Activated naive CD4-positive, alpha-beta T cell treated with anti-CD3 and anti-CD28 coated beads for 36 hours (primary cell): ENCODE measurements around the gene SUPT3H. TPM values are rescaled to one million over a fixed set of nuclear protein-coding genes. Genes with fewer than 3 reads are reported as not detected.
"Not testable (repeated sequence)": the region's sequence is repeated elsewhere in the genome, so short reads cannot be mapped to it uniquely, and the experiment has no call there.

Experiments
- CTCF ChIA-PET: fragments of 350-600 bp; sonication (Branson Sonifier 250); formaldehyde crosslinking; loops from one replicate; lab custom pipeline; 2021; ENCODE audit warnings: antibody characterized with exemption; lab: Charles Lee
- DNase-seq: peaks from one replicate; pipeline ENCODE4 v3.0.0-alpha.2; 2020
- H3K27ac Mint-ChIP-seq: one replicate; pipeline ENCODE4 v1.8.0; 2021; ENCODE audit warnings: mild to moderate bottlenecking, mixed read lengths
- H3K27me3 Mint-ChIP-seq: one replicate; pipeline ENCODE4 v1.8.0; 2021; ENCODE audit warnings: low read depth, mixed read lengths
- H3K36me3 Mint-ChIP-seq: one replicate; pipeline ENCODE4 v1.8.0; 2021; ENCODE audit warnings: low read depth, mixed read lengths
- H3K4me1 Mint-ChIP-seq: one replicate; pipeline ENCODE4 v1.8.0; 2021; ENCODE audit warnings: low read depth, mixed read lengths
- H3K4me3 Mint-ChIP-seq: one replicate; pipeline ENCODE4 v1.8.0; 2021; ENCODE audit warnings: mild to moderate bottlenecking, moderate library complexity, mixed read lengths
- H3K9me3 Mint-ChIP-seq: one replicate; pipeline ENCODE4 v1.8.0; 2021; ENCODE audit warnings: mixed read lengths
- intact Hi-C: fragments of 100-400 bp; cut with micrococcal nuclease; formaldehyde crosslinking; loops from one replicate; pipeline ENCODE4 v1.15.1; 2023
- total RNA-seq, 2 experiments: library from RNA; stranded (reverse); gene quantifications; one replicate each; pipeline ENCODE4 v1.2.3, GENCODE V29; 2021

SUPT3H gene
- total RNA-seq, 2 experiments from 2014 or later = 15.7 to 17.9 TPM

DNA sequence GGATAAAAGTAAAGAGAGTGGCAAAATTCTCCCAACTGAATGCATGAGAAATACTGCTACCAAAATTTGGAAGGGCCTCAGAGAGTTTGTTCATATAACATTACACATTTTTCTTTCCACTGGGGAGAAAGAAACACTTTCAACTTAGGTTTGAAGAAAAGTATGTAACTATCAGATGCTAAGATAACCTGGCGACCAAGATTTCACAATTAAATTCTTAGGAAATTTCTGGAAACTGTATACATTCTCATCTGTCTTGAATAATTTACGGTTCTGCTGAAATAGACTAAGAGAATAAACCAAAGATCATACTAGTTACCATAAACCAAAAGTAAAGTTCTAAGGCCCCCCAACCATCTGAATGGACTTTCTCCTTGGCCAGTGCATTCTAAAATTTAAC is 462.6 kb downstream of the SUPT3H start:
- H3K9me3 Mint-ChIP-seq = no peaks in the 10 kb centered on the region
- peaks cover 9% of the 10 kb centered on the region for H3K4me1 Mint-ChIP-seq
- DNase-seq = no peak
- H3K27ac Mint-ChIP-seq = no peak overlapping the region
- intact Hi-C loops = no loop called here
- H3K27me3 Mint-ChIP-seq = no peaks in the 10 kb centered on the region
- H3K36me3 Mint-ChIP-seq = peaks cover 16% of the 10 kb centered on the region
- no peak overlapping the region for H3K4me3 Mint-ChIP-seq
- CTCF ChIA-PET = no interaction called here

DNA sequence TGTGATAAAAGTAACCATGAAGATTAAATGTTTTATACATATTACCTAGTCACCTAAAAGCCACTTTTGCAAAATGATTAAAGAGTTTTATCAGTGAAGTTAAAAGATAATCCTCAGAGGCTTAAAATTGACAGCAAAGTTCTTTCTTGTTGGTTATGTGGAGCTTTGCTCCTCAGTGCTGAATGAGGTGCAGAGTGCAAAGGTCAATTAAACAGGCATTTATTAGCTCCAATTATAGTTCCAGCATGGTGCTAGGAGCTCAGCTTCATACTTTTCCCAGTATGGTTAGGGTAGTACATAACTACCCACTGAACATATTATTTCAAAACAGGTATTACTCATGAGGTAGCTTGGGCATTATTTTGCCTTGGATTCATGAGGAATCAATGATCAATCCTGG is 463.6 kb downstream of the SUPT3H start:
- intact Hi-C loops = no loop called here
- H3K27me3 Mint-ChIP-seq = no peaks in the 10 kb centered on the region
- H3K27ac Mint-ChIP-seq = no peak overlapping the region
- peaks cover 6% of the 10 kb centered on the region for H3K4me1 Mint-ChIP-seq
- CTCF ChIA-PET = no interaction called here
- no peaks in the 10 kb centered on the region for H3K9me3 Mint-ChIP-seq
- H3K4me3 Mint-ChIP-seq = no peak overlapping the region
- DNase-seq = no peak
- H3K36me3 Mint-ChIP-seq = peaks cover 16% of the 10 kb centered on the region

DNA sequence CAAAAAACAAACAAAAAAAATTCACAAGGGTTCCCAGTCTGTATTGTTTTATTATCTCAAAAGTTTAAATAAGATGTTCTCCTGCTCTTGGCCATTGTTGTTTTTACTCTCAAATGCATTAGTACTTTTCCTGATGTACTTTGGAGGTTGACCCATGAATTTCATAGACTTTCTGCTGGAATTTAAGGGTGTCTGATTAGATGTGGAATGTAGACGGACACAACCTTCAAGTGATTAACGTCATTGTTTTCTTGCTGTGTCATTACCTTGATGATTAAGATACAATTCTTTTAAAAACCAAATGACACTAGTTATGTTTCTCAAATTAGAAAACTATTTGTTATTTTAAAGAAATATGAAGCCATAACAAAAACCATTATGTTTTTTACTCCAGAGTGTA is 471.0 kb downstream of the SUPT3H start:
- Mint-ChIP-seq H3K27me3 (no peaks in the 10 kb centered on the region), H3K27ac (no peak overlapping the region), H3K9me3 (peaks cover 17% of the 10 kb centered on the region), H3K36me3 (peaks cover 18% of the 10 kb centered on the region), H3K4me3 (no peak overlapping the region), H3K4me1 (peaks cover 4% of the 10 kb centered on the region)
- intact Hi-C loops = no loop called here
- CTCF ChIA-PET = no interaction called here
- no peak for DNase-seq

DNA sequence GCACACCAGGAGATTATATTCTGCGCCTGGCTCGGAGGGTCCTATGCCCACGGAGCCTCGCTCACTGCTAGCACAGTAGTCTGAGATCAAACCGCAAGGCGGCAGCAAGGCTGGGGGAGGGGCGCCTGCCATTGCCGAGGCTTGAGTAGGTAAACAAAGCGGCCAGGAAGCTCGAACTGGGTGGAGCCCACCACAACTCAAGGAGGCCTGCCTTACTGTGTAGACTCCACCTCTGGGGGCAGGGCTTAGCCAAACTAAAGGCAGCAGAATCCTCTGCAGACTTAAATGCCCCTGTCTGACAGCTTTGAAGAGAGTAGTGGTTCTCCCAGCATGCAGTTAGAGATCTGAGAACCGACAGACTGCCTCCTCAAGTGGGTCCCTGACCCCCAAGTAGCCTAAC is 477.4 kb downstream of the SUPT3H start:
- CTCF ChIA-PET, H3K27ac Mint-ChIP-seq, DNase-seq, H3K4me1 Mint-ChIP-seq, H3K27me3 Mint-ChIP-seq, H3K4me3 Mint-ChIP-seq, intact Hi-C loops: not testable (repeated sequence)
- H3K36me3 Mint-ChIP-seq = peaks cover 23% of the 10 kb centered on the region
- H3K9me3 Mint-ChIP-seq = peaks cover 15% of the 10 kb centered on the region

DNA sequence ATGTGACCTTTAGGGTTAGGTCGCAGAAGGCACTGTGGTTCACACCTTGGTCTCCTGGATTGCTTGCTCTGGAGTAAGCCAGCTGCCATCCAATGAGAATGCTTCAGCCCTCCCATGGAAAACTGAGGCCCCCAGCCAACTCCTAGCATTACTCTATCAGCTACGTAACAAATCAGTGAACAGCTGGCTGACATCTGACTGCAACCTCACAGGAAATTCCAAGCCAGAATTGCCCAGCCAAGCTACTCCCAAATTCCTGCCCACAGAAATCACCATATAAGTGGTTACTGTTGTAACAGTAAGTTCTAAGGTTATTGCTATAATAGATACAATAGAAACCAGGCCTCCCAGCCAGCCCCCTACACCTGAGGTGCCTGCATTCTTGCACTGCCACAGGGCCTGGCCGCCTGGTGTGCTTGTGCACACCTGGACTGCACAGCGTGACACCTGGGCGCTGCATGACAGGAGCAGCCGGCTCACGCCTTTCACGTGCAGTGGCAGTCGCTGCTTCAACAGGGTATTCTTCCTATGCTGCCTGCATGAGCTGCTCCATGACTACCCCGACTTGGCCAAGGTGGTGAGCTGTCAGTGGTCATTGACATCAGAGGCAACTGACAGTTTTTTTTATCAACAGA is 479.3 kb downstream of the SUPT3H start:
- H3K27me3 Mint-ChIP-seq = no peaks in the 10 kb centered on the region
- peaks cover 19% of the 10 kb centered on the region for H3K36me3 Mint-ChIP-seq
- DNase-seq = no peak
- peaks cover 11% of the 10 kb centered on the region for H3K9me3 Mint-ChIP-seq
- H3K27ac Mint-ChIP-seq = no peak overlapping the region
- CTCF ChIA-PET = no interaction called here
- H3K4me1 Mint-ChIP-seq = peaks cover 4% of the 10 kb centered on the region
- intact Hi-C loops = no loop called here
- H3K4me3 Mint-ChIP-seq = no peak overlapping the region

DNA sequence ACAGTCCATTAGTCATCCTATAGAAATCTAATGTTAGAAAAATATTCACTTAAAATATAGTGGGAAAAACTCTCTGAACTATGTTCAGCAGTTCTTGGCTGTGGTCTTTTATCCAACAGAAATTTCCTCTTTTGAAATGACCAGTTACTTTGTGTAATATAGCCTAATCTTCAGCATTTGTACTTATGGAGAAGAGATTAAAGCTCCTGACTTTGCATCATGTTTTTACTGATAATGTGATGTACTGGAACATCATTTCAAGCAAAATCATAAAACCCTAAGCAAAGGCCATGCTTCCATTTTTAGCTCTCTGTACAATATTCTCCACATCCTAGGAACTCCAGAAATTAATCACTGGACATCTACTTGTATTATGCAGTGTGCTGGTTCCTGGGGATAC is 480.4 kb downstream of the SUPT3H start:
- Mint-ChIP-seq H3K4me3 (no peak overlapping the region), H3K9me3 (peaks cover 5% of the 10 kb centered on the region), H3K4me1 (peaks cover 1% of the 10 kb centered on the region), H3K27me3 (no peaks in the 10 kb centered on the region), H3K27ac (no peak overlapping the region), H3K36me3 (peaks cover 15% of the 10 kb centered on the region)
- CTCF ChIA-PET = no interaction called here
- no peak for DNase-seq
- intact Hi-C loops = no loop called here

DNA sequence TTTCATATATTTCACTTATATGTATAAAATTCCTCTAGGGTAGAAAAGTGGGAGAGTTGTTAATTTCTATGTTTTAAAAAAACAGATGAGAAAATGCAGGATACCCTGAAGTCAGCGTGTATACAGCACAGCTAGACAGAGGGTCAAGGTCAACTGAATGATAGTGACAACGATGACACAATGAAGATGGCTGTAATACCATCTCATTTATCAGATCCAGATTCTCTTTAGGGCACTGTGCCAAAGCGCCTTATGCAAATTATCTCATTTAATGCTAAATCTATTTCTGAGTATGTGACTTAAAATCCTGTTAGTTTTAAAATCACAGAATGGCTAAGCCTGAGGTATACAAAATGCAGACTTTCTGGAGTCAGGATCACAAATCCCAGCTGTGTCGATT is 481.0 kb downstream of the SUPT3H start:
- peaks cover 1% of the 10 kb centered on the region for H3K4me1 Mint-ChIP-seq
- H3K27ac Mint-ChIP-seq = no peak overlapping the region
- no peak for DNase-seq
- H3K9me3 Mint-ChIP-seq = peaks cover 5% of the 10 kb centered on the region
- intact Hi-C loops = no loop called here
- peaks cover 15% of the 10 kb centered on the region for H3K36me3 Mint-ChIP-seq
- H3K4me3 Mint-ChIP-seq = no peak overlapping the region
- CTCF ChIA-PET = no interaction called here
- no peaks in the 10 kb centered on the region for H3K27me3 Mint-ChIP-seq

DNA sequence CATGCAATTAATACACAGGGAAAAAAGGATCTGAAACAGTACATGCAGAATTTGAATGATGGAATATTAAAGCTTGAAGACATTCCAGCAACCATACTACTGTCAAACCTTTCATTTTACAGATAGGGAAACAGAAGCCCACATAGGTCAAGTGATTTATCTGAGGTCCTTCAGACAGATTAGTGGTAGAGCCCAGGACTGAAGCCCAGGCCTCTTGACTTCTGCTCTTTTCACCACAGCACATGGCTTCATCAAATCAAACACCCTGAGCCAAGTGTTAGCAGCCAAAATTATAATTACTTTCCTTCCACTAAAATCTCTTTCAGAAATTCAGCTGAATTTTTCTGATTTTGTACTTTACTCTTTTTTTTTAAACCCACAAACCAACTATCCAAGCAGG is 485.2 kb downstream of the SUPT3H start:
- Mint-ChIP-seq H3K9me3 (peaks cover 9% of the 10 kb centered on the region), H3K27ac (no peak overlapping the region), H3K36me3 (peaks cover 6% of the 10 kb centered on the region), H3K4me1 (no peaks in the 10 kb centered on the region), H3K4me3 (no peak overlapping the region), H3K27me3 (no peaks in the 10 kb centered on the region)
- CTCF ChIA-PET = no interaction called here
- no peak for DNase-seq
- intact Hi-C loops = no loop called here

DNA sequence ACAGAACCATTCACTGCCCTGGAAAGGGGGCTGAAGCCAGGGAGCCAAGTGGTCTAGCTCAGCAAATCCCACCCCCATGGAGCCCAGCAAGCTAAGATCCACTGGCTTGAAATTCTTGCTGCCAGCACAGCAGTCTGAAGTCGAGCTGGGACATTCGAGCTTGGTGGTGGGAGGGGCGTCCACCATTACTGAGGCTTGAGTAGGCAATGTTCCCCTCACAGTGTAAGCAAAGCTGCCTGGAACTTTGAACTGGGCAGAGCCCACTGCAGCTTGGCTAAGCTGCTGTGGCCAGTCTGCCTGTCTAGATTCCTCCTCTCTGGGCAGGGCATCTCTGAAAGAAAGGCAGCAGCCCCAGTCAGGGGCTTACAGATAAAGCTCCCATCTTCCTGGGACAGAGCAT is 498.7 kb downstream of the SUPT3H start:
- DNase-seq, H3K4me3 Mint-ChIP-seq, H3K27me3 Mint-ChIP-seq, H3K27ac Mint-ChIP-seq, H3K4me1 Mint-ChIP-seq, intact Hi-C loops: not testable (repeated sequence)
- Mint-ChIP-seq H3K36me3 (peaks cover 58% of the 10 kb centered on the region), H3K9me3 (peaks cover 30% of the 10 kb centered on the region)
- CTCF ChIA-PET = interaction anchor here (0.6 kb wide), 1 partner anchor 54 kb away, joined by 3 read pairs; no protein-coding TSS in a partner anchor

DNA sequence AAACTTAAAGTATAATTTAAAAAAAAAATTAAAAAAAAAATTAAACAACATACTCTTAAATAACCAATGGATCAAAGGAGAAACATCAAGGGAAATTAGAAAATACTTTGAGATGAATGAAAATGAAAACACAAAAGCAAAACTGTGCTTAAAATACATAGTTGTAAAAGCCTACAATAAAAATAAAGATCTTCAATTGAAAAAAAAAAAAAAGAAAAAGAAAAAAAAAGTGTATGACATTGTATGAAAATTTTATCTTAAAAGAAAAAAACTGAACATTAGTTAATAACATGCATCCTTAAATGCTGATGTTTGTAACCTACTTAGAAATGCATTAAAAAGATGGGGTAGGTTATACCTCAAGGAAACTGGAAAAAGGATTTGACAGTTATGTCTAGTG is 501.1 kb downstream of the SUPT3H start:
- DNase-seq, H3K9me3 Mint-ChIP-seq, H3K4me1 Mint-ChIP-seq, intact Hi-C loops, H3K27me3 Mint-ChIP-seq, H3K27ac Mint-ChIP-seq, CTCF ChIA-PET, H3K4me3 Mint-ChIP-seq: not testable (repeated sequence)
- peaks cover 34% of the 10 kb centered on the region for H3K36me3 Mint-ChIP-seq

DNA sequence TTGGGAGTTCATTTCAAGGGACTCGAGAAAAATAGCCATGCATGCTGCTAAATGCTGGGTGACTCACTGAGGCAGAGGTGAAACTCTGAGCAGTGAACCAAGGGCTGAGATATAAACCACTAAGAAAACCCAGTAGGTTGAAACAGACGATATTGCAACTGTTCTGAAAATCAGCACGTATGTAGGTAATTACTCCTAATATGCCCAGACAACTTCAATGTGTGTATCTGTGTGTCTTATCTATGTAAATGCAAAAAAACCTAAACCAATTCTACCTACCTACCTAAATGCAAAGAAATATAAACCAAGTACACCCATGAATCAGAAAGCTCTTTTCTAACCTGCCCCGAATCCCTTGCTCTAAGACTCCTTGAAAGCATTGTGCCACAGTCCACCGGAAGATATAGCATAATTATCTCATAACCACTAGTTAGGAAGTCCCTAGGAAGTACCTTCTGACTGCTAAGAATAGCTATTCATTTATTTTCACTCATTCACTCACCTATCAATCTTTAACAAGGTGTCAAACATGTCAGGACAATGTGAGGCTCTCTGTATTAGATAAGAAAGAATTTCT is 508.3 kb downstream of the SUPT3H start:
- H3K27me3 Mint-ChIP-seq = no peaks in the 10 kb centered on the region
- DNase-seq = peak; percentile 11
- peaks cover 16% of the 10 kb centered on the region for H3K36me3 Mint-ChIP-seq
- peaks cover 19% of the 10 kb centered on the region for H3K4me1 Mint-ChIP-seq
- CTCF ChIA-PET = interaction anchor here (0.6 to 0.9 kb wide), 3 partner anchors 9 to 45 kb away, joined by 3 to 5 read pairs (median 3); no protein-coding TSS in a partner anchor
- no peak overlapping the region for H3K4me3 Mint-ChIP-seq
- intact Hi-C loops = no loop called here
- H3K27ac Mint-ChIP-seq = no peak overlapping the region
- H3K9me3 Mint-ChIP-seq = peaks cover 12% of the 10 kb centered on the region

DNA sequence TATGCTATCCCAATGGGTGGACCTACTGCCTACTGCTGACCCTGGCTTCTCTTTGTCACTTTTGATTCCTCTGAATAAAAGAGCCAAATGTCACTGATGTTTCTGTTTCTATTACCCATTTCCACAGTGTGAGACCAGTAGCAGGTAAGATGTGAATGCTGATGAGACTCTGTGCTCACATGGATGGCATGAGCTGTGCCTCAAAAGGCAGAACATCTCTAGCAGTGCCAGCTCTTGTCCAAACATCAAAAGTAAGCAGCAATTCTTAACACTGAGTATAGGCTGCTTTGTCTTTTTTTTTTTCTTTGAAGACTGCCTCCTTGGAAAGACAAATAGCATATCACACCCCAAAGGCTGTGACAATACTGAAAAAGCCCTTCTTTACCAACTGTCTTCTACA is 508.8 kb downstream of the SUPT3H start:
- H3K36me3 Mint-ChIP-seq = peaks cover 21% of the 10 kb centered on the region
- DNase-seq = no peak
- no peak overlapping the region for H3K4me3 Mint-ChIP-seq
- H3K27me3 Mint-ChIP-seq = no peaks in the 10 kb centered on the region
- intact Hi-C loops = no loop called here
- H3K9me3 Mint-ChIP-seq = peaks cover 12% of the 10 kb centered on the region
- CTCF ChIA-PET = interaction anchor here (0.6 kb wide), 1 partner anchor 44 kb away, joined by 5 read pairs; no protein-coding TSS in a partner anchor
- H3K4me1 Mint-ChIP-seq = peaks cover 19% of the 10 kb centered on the region
- no peak overlapping the region for H3K27ac Mint-ChIP-seq

DNA sequence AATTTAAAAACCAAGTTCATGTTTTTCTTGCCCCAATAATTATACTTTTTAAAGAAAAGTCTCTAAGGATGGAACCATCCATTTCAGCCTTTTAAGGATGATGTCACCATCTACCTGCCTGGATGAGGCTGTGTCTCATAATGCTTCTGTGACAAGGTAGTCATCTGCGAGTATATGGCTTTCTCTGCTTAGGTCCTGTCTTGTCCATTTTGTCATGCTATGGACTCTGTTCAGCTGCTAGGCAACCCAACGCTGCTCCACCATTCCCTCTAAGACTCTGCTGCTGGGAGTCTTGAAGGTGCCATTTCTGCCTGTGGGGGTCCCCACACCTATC is 509.4 kb downstream of the SUPT3H start:
- CTCF ChIA-PET = no interaction called here
- no peak for DNase-seq
- intact Hi-C loops = no loop called here
- Mint-ChIP-seq H3K9me3 (peaks cover 12% of the 10 kb centered on the region), H3K36me3 (peaks cover 25% of the 10 kb centered on the region), H3K27ac (no peak overlapping the region), H3K27me3 (no peaks in the 10 kb centered on the region), H3K4me3 (no peak overlapping the region), H3K4me1 (peaks cover 19% of the 10 kb centered on the region)
